ENCODE results near the gene SLC39A11.
"Not testable (repeated sequence)": the region's sequence is repeated elsewhere in the genome, so short reads cannot be mapped to it uniquely, and the experiment has no call there.

Gene SLC39A11

DNA sequence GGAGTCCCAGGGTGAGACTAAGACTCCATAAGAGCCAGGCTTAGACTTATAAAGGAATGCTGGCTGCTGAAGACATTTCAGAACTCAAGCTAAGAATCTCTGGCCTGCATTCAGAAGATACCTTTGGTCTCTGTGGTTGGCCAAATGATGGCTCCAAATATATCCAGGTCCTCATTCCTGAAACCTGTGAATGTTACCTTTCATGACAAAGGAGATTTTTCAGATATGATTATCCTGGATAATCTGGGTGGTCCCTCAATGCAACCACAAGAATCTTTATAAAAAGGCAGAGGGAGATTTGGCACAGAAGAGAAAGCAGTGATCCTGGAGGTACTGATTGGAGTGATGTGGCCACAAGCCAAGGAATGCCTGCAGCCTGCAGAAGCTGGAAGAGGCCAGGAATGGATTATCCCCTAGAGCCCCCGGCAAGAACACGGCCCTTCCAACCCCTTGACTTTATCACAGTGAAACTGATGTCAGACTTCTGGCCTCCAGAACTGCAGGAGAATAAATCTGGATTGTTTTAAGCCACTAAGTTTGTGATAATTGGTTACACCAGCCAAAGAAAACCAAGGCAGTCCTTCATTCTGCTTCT, 253.3 kb downstream of the SLC39A11 start:
- DNase-seq (ENCODE audit: low read depth in 1 of 2, low spot score in 1 of 2) = no peak

DNA sequence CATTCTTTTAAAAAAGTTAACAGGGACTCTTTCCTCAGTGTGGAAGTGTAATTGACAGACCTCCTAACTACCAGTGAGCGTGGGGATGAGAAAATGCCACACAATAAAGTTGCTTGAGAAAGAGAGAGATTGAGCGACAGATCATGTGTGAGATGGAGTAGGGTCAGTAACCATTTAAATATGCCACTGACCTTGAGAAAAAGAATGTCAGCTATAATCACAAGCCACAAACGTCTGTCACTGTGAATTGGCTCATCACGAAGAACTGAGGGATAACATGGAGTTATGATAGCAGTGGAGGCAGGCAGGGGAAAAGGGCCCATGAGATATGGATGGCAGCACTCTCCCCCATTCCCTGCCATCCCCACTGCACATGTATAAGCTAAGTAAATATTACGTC, 253.9 kb downstream of the SLC39A11 start:
- no peak for DNase-seq (ENCODE audit: low read depth in 1 of 2, low spot score in 1 of 2)

DNA sequence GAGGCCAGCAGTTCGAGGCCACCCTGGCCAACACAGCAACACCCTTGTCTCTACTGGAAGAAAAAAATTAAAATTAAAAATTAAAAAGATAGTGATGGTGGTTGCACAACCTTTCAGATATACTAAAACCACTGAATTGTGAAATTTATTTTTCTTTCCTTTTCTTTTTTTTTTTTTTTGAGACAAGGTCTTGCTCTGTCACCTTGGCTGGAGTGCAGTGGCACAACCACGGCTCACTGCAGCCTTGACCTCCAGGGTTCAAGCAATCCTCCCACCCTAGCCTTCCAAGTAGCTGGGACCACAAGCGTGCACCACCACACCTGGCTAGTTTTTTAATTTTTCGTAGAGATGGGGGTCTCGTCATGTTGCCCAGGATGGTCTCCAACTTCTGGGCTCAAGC, 254.4 kb downstream of the SLC39A11 start:
- DNase-seq (ENCODE audit: low read depth in 1 of 2, low spot score in 1 of 2) = no peak

DNA sequence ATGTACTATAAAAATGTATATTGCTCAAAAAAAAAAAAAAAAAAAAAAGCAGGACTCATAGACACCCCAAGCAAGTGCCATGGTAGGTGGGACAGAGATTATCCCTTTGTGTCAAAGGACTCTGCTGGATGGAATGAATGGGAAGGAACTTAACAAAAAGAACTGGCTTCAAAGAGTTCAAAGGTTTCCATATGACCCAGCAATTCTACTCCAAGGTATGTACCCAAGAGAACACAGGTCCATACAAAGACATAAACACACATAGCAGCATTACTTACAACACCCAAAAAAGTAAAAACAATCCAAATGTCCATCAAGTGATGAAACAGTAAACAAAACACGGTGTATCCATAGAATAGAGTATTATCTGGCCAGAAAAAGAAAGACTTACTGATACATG, 255.2 kb downstream of the SLC39A11 start:
- no peak for DNase-seq (ENCODE audit: low read depth in 1 of 2, low spot score in 1 of 2)

DNA sequence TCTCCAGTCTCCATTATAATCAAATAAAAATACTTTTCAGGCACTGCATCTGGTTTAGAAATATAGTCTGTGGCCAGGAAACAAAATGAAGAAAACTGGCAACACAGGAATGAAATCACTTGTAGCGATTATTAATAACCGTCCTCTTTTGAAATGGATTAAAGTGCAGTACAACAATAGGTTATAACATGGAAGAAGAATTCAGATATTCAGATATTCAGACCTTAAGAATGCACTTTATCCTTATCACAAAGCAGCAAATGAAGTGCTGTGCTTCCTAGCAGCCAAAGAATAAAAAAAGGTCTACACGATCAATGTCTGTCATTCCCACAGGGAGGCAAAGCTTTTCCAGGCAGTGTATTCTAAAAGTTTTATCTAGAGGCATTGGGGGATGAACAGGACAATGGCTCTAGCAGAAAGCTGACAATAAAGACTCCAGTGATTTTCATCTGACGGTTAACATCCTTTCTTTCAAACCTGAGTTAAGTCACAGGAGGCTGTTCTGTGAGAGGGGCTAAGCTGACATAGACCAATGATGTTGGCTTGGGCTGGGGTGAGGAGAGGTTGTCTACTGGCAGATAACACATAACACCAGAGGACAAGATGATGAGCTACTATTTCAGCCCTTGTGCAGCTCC, 259.2 kb downstream of the SLC39A11 start:
- DNase-seq (ENCODE audit: low read depth in 1 of 2, low spot score in 1 of 2) = no peak

DNA sequence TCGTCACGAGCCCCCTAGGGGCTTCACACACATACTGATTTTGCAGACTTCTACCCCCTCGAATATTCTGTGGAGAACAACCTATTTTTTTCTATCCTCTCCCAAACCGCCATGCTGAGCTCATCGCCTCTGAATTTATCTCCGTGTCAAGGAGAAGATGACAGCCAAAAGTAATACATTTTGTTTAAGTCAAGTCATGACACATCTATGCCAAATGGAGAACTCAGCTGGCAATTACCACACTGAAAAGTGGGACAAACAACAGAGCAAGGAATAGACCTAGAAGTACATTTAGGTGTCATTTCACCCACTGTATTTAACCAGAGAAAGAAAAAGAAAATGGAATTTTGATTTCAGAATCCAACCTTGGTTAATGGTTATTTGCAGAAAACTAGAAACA, 260.2 kb downstream of the SLC39A11 start:
- no peak for DNase-seq (ENCODE audit: low read depth in 1 of 2, low spot score in 1 of 2)

DNA sequence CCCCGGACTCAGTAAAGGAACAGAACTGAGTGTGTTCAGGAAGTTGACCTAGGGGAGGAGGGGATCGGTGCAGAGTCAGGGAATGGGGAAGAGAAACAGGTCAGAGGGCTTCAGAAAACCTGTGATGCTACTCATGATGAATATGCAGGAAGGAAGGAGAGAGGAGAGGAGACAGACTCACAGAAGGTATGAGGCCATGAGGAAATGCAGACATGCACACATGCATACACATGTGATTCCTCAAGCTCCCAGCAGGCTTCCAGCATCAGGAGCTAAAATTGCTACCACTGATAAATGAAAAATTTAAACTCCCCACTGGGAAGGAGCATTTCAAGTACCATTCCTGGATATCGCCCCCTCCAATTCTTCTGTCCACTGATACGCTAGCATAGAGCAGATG, 262.6 kb downstream of the SLC39A11 start:
- no peak for DNase-seq (ENCODE audit: low read depth in 1 of 2, low spot score in 1 of 2)

DNA sequence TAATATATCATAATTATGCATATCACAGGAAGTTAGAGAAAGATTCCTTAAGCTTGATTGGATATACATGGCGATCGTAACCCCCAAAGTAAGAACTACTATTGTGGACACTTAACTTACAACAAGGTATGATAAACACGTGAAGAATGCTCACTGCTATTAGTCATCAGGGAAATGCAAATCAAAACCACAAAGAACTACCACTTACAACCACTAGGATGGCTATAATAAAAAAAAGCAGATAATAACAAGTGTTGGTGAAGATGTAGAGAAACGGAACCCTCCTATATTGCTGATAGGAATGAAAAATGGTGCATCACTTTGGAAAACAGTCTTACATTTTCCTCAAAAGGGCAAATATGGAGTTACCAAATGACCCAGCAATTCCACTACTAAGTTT, 265.9 kb downstream of the SLC39A11 start:
- DNase-seq (ENCODE audit: low read depth in 1 of 2, low spot score in 1 of 2) = no peak

DNA sequence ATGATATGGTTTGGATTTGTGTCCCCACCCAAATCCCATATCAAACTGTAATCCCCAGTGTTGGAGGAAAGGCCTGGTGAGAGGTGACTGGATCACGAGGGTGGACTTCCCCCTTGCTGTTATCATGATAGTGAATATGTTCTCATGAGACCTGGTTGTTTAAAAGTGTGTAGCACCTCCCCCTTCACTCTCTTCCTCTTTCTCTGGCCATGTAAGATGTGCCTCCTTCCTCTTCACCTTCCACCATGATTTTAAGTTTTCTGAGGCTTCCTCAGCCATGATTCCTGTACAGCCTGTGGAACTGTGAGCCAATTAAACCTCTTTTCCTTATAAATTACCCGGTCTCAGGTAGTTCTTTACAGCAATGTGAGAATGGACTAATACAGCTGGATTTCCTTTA, 266.4 kb downstream of the SLC39A11 start:
- DNase-seq (ENCODE audit: low read depth in 1 of 2, low spot score in 1 of 2) = not testable (repeated sequence)

DNA sequence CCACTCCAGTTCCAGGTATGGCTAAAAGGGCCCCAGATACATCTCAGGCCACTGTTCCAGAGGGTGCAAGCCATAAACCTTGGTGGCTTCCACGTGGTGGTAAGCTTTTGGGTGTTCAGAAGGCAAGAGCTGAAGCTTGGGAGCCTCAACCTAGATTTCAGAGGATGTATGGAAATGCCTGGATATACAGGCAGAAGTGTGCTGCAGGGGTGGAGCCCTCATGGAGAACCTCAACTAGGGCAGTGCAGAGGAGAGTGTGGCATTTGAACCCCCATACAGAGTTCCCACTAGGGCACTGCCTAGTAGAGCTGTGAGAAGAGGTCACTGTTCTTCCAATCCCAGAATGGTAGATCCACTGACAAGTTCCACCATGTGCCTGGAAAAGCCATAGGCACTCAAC, 267.3 kb downstream of the SLC39A11 start:
- DNase-seq (ENCODE audit: low read depth in 1 of 2, low spot score in 1 of 2) = no peak

DNA sequence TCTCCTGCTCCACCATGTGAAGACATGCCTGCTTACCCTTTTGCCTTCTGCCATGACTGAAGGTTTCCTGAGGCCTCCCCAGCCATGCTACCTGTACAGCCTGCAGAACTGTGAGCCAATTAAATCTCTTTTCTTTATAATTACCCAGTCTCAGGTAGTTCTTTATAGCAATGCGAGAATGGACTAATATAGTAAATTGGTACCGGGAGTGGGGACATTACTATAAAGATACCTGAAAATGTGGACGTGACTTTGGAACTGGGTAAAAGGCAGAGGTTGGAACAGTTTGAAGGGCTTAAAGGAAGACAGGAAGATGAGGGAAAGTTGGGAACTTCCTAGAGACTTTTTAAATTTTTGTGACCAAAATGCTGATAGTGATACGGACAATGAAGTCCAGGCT, 268.2 kb downstream of the SLC39A11 start:
- not testable (repeated sequence) for DNase-seq (ENCODE audit: low read depth in 1 of 2, low spot score in 1 of 2)

DNA sequence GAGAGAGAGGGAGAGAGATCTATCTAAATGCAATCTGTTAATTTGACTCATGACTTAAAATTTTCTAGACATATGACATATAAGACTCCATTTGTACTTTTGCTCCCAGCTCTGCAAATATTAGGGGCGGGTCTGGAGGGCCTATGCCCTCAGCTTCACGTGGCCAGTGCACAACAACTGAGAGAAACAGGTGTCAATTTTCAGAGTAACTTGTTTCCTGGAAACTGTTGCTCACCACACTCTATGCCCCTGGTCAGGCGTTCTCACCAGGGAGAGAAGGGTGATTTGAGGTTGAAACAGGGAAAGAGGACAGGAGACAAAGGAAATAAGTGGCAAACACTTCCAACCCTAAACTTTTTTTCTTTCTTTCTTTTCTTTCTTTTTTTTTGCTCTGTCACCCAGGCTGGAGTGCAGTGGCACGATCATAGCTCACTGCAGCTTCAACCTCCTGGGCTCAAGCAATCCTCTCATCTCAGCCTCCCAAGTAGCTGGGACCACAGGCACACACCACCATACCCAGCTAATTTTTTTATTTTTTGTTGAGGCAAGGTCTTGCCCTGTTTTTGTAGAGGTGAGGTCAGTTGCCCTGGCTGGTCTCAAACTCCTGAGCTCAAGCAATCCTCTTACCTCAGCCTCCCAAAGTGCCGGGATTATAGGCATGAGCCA, 270.0 kb downstream of the SLC39A11 start:
- no peak for DNase-seq (ENCODE audit: low read depth in 1 of 2, low spot score in 1 of 2)

DNA sequence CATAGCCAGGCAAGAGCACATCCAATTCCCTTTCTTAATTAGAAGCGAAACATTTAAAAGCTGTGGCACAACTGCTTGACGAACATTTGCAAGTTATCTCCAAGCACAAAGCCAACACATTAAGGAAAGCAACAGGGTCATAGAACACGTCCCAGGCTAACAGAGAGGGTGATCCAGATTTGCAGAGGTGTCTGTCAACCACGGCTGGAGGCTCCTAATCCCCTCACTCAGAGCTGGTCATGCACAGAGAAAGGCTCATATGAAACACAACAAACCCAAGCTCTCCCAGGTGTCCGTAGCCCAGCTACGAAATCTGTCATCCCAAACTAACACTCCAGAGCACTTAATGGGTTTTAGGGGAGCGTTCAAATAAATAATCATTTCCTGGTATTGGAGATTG, 276.1 kb downstream of the SLC39A11 start:
- DNase-seq (ENCODE audit: low read depth in 1 of 2, low spot score in 1 of 2) = no peak

DNA sequence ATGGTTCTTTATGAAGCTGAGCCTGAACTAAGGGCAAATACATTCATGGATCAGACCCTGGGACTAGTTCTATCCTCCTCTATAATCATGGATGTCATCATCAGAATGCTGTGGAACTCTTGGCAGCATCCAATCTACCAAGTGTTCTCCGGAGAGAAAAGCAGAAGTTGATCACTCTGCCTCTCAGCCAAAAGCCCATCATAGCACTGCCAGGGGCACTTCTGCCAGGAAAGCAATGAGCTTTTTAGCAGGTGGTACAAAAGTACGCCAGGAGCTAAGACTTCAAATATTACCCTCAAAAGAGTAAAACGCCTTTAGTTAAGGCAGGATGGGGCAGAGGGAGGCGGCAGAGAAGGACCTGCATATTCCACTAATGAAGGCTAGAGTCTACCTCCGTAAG, 279.0 kb downstream of the SLC39A11 start:
- DNase-seq (ENCODE audit: low read depth in 1 of 2, low spot score in 1 of 2) = no peak

DNA sequence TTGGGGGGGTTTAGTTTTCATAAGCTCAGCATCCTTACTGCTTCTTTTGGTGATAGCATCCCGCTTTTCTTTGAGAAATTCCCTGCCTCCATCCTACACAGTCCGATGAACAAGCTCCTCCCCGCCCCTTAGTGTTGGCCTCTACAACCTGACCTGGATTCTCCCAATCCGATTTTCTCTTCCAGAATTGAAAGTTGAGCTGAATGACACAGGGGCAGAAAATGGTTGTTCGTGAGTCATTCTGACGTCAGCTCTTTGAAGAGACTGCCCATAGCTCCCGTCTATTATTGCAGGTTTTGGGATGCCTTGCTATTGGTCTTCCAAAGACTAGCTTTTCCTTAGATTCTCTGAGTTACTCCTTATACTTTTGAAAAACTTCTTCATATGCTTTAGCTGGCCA, 279.7 kb downstream of the SLC39A11 start:
- DNase-seq (ENCODE audit: low read depth in 1 of 2, low spot score in 1 of 2) = no peak

DNA sequence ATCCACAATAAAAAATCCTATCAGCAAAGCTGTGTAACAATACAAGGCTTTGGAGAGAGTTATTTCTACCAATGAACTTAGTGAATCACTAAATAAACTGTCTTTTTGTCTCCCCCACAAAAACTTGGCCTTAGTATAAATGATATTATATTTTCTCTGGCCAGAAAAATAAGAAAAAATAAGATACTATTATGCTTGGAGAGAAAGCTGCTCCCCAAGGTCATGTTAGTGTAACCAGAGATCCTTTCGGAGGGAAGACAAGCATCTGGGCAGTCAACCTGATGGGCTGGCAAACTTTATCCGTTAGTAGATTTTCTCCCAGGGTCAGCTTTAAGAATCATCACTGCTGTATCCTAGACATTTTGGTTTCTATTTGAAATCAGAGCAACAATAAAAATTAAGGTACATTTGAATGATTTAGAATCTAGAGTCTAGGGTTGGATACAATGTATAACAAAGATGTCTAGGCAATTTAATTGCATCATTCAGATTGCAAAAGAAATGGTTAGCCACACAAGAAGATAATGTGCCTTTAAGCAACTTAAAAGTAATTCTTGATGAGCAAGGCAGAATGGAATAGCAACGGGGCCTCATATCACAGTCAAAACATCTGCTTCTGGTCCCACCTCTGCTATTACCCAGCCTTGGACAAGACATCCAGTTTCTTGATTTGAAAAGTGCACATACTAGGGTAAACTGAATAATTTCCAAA, 280.4 kb downstream of the SLC39A11 start:
- DNase-seq (ENCODE audit: low read depth in 1 of 2, low spot score in 1 of 2) = no peak

DNA sequence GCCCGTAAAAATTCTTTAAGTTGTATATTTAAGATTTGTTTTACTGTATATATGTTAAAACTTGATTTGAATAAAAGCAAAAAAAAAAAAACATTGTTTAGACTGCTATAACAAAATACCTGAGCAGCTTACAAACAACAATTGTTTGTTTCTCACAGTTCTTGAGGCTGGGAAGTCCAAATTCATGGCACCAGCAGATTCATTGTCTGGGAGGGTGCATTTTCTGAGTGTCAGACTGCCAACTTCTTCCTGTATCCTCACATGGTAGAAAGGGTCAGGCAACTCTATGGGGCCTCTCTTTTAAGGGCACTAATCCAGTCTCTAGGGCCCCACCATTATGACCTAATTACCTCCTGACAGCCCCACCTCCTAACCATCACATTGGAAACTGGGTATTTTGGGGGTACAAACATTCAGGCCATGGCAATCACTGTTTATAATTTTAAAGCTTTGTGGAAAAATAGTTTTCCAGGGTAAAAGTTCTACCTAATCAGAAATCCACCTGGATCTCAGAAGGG, 281.4 kb downstream of the SLC39A11 start:
- DNase-seq (ENCODE audit: low read depth in 1 of 2, low spot score in 1 of 2) = no peak

DNA sequence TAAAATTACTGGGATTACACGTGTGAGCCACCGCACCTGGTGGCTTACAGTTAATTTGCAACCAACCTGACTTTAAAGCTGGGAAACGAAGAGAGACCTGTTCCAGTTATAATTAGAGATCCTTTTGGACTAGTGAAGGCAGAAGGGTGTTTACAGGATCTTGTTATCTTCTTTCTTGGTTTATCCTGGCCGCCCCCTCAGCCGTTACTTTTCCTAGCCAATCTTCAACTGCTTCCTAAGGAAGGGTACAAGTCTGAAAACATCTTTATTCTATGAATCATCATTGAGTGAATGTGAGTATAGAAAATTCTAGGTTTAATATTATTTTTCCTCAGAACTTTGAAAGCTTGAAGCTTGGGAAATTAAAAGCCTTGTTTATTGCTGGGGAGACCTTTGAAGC, 286.5 kb downstream of the SLC39A11 start:
- no peak for DNase-seq (ENCODE audit: low read depth in 1 of 2, low spot score in 1 of 2)

DNA sequence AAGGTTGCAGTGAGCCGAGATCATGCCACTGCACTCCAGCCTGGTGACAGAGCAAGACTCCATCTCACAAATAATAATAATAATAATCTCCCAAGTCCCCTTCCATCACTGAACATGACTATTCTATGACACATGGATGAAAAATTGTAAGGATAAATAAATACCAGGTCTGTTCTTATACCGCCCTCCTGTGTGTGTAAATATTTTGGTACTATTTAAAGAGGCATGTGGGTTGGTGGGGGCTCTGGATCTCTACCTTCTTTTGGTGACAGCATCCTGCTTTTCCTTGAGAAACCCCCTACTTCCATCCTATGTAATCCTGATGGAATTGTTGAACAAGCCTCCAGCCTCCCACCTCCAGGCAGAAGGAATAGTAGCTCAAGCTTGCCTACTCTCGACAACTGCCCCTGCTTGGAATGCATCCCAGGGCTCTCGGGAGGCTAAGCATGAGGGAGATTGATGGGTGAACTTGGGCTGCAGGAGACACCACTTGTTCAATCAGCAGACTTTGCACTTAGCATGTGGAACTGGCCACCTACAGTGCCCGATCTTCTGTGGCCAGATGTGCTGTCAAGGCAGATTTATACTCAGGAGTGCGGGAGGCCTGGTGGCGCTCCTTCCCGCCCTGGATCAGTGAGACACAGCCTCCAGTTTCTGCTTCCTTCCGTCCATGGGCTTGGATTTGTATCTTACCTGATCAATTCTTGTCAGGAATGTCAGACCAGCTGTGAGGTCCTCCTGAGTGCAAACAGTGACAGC, 287.4 kb downstream of the SLC39A11 start:
- no peak for DNase-seq (ENCODE audit: low read depth in 1 of 2, low spot score in 1 of 2)

DNA sequence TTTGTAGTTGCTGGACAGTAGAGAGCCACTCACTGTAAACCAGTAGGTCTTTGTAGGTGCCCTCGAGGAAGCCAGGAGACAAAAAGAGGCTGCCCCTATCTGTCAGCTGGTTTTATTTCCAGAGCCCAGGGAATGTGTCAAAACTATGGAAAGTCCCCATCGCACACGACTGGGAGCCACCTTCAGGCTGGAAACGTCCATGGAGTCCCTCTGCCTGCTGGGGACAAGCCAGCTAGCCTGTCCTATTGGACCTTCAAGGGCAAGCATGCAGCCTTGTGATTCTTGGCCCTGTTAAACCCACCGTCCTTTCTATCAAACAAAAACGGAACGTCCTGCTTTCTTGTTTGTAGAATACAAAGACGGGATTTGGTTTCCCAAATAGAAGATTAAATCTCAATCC, 289.8 kb downstream of the SLC39A11 start:
- DNase-seq (ENCODE audit: low read depth in 1 of 2, low spot score in 1 of 2) = no peak

DNA sequence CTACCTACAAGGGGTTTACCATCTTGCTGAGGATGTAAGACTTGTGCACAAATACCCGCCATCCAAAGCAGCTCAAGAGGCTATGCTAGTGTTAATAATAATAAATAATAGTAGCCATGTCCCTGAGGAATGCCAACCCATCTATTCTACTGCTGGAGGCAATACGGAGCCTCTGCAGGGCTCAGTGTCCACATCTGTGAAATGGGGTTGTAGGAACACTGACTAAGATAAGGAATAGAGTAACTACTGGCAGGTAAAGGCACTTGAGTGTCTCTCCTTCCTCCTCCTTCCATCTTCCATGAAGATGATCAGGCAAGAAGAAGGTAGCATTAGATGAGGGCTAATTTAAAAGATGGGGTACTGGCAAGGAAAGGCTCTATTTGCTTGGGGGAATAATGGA, 295.3 kb downstream of the SLC39A11 start:
- no peak for DNase-seq (ENCODE audit: low read depth in 1 of 2, low spot score in 1 of 2)

Measured in activated CD4-positive, alpha-beta T cell treated with anti-CD3 and anti-CD28 coated beads, Interleukin-2, amount 50 U/mL, for 24 hours (primary cell).